Measurements from ENCODE around the gene DDX47. TPM values are rescaled to one million over a fixed set of nuclear protein-coding genes. Genes with fewer than 3 reads are reported as not detected.

The DDX47 gene
- total RNA-seq, 1 donor from 2014 or later = 42.0 TPM

DNA sequence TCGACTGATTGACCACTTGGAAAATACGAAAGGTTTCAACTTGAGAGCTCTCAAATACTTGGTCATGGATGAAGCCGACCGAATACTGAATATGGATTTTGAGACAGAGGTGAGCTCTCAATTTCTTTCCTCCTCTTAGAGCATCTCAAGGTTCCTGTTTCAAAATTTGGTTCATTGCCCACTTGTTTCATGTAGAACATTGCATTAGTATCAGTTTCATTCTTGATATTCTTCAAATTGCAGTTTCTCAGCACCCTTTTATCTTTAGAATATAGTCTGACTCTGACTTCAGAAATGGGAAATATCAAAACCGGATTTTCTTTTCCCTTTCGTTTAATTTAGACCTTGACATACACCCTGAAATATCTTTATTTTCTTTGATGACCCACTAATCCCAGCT is 8.8 kb downstream of the DDX47 start:
- Histone ChIP-seq H3K27me3 (no peaks in the 10 kb centered on the region), H3K4me3 (no peak overlapping the region), H3K36me3 (peaks cover 0 to 62% of the 10 kb centered on the region in 2 donors), H3K9me3 (no peaks in the 10 kb centered on the region), H3K4me1 (peaks cover 14% of the 10 kb centered on the region), H3K27ac (no peak overlapping the region)
- no peak for TF ChIP-seq POLR2A (IDR thresholded peaks at IDR 0.05)
- TF ChIP-seq POLR2AphosphoS5 (IDR thresholded peaks at IDR 0.05; ENCODE audit: insufficient read depth in 1 of 2, low read depth in 1 of 2) = no peak
- no peak for TF ChIP-seq CTCF (IDR thresholded peaks at IDR 0.05)
- intact Hi-C loops (cut with DNase I) = no loop called here
- no peak for DNase-seq (ENCODE audit: extremely low spot score in 2 of 2)

DNA sequence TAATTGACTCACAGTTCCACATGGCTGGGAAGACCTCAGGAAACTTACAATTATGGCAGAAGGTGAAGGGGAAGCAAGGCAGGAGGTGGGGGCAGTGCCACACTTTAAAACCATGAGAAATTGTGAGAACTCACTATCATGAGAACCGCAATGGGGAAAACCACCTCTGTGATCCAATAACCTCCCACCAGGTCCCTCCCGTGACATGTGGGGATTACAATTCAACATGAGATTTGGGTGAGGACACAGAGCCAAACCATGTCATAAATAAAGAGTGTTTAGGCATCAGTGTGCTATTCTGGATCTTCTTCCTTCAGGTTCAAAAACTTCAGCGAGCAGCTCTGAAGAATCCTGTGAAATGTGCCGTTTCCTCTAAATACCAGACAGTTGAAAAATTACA is 9.7 kb downstream of the DDX47 start:
- H3K9me3 ChIP-seq = no peaks in the 10 kb centered on the region
- H3K27ac ChIP-seq = no peak overlapping the region
- no peak for DNase-seq (ENCODE audit: extremely low spot score in 2 of 2)
- H3K36me3 ChIP-seq = peaks cover 0 to 71% of the 10 kb centered on the region in 2 donors
- intact Hi-C loops (cut with DNase I) = no loop called here
- H3K27me3 ChIP-seq = no peaks in the 10 kb centered on the region
- H3K4me3 ChIP-seq = no peak overlapping the region
- peaks cover 13% of the 10 kb centered on the region for H3K4me1 ChIP-seq
- TF ChIP-seq POLR2A (IDR thresholded peaks at IDR 0.05) (no peak), POLR2AphosphoS5 (IDR thresholded peaks at IDR 0.05; ENCODE audit: insufficient read depth in 1 of 2, low read depth in 1 of 2) (no peak), CTCF (IDR thresholded peaks at IDR 0.05) (no peak)

GRCh38 chr12:12823300-12823699 is 10.2 kb downstream of the DDX47 start:
- no peaks in the 10 kb centered on the region for H3K27me3 ChIP-seq
- H3K4me3 ChIP-seq = no peak overlapping the region
- TF ChIP-seq POLR2AphosphoS5 (IDR thresholded peaks at IDR 0.05; ENCODE audit: insufficient read depth in 1 of 2, low read depth in 1 of 2) (no peak), CTCF (IDR thresholded peaks at IDR 0.05) (no peak)
- peaks cover 13% of the 10 kb centered on the region for H3K4me1 ChIP-seq
- H3K9me3 ChIP-seq = no peaks in the 10 kb centered on the region
- no peak overlapping the region for H3K27ac ChIP-seq
- intact Hi-C loops (cut with DNase I) = no loop called here
- DNase-seq (ENCODE audit: extremely low spot score in 2 of 2) = no peak
- H3K36me3 ChIP-seq = peaks cover 0 to 75% of the 10 kb centered on the region in 2 donors

DNA sequence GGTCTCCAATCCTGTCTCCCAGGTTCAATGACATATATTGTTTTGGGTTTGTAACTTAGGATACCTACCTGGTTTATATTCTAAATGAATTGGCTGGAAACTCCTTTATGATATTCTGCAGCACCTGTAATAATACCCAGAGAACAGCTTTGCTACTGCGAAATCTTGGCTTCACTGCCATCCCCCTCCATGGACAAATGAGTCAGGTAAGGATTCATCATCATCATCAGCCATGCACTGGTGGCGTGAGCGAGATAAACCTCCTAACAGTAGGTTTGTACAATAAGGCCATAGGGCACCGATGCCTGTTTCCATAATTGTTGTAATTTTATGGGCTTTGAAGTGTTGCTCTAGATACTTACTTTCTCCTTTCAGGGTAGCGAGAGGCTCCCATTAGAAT is 10.7 kb downstream of the DDX47 start:
- Histone ChIP-seq H3K4me1 (peaks cover 13% of the 10 kb centered on the region), H3K27ac (no peak overlapping the region), H3K36me3 (peaks cover 0 to 81% of the 10 kb centered on the region in 2 donors), H3K4me3 (no peak overlapping the region), H3K27me3 (no peaks in the 10 kb centered on the region), H3K9me3 (no peaks in the 10 kb centered on the region)
- intact Hi-C loops (cut with DNase I) = no loop called here
- DNase-seq (ENCODE audit: extremely low spot score in 2 of 2) = no peak
- TF ChIP-seq CTCF (IDR thresholded peaks at IDR 0.05) (no peak), POLR2AphosphoS5 (IDR thresholded peaks at IDR 0.05; ENCODE audit: insufficient read depth in 1 of 2, low read depth in 1 of 2) (no peak), POLR2A (IDR thresholded peaks at IDR 0.05) (no peak)

- Histone ChIP-seq H3K27ac (no peak overlapping the region), H3K27me3 (no peaks in the 10 kb centered on the region), H3K4me3 (no peak overlapping the region), H3K4me1 (peaks cover 13% of the 10 kb centered on the region), H3K36me3 (peaks cover 0 to 12% of the 10 kb centered on the region in 2 donors), H3K9me3 (no peaks in the 10 kb centered on the region)
- DNase-seq (ENCODE audit: extremely low spot score in 2 of 2) = no peak
- TF ChIP-seq POLR2A (IDR thresholded peaks at IDR 0.05) = no peak
- no peak for TF ChIP-seq CTCF (IDR thresholded peaks at IDR 0.05)
- TF ChIP-seq POLR2AphosphoS5 (IDR thresholded peaks at IDR 0.05; ENCODE audit: insufficient read depth in 1 of 2, low read depth in 1 of 2) = no peak
- intact Hi-C loops (cut with DNase I) = loop anchor here (10.0 kb wide), 1 partner anchor 139 kb away; no protein-coding TSS in a partner anchor
These were observed 22.4 kb downstream of the DDX47 start for GRCh38 chr12:12835378-12836146.
